Measurements from ENCODE around the gene SPDEF.

SPDEF gene

DNA sequence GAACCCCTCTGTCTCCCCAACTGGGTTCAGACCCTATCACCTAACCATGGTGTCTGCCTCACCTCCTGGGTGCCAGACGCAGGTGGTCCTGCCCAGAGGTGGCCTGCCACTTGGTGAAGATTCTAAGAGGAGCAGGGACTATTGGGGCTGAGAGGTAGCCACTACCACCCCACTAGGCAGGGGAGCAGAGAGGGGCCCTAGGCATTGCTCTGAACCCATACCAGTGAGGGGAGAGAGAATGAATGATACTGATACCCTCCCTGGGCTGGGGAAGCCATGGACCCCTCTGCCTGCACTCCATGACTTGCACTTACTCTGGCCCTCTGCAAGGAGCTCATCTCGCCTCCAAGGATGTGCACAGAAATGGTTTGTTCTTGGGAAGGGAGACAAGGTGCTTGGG lies 31.7 kb upstream of the SPDEF start:
- TF ChIP-seq CTCF (conservative IDR thresholded peaks at IDR 0.05): no peak
- H3K27ac ChIP-seq: no peak overlapping the region; the same call in 1 of the 2 replicates

- H3K27ac ChIP-seq: no peak overlapping the region; the same call in 1 of the 2 replicates
- no peak for TF ChIP-seq CTCF (conservative IDR thresholded peaks at IDR 0.05)
Observed at GRCh38 chr6:34587325-34587724, 31.2 kb upstream of the SPDEF start.

DNA sequence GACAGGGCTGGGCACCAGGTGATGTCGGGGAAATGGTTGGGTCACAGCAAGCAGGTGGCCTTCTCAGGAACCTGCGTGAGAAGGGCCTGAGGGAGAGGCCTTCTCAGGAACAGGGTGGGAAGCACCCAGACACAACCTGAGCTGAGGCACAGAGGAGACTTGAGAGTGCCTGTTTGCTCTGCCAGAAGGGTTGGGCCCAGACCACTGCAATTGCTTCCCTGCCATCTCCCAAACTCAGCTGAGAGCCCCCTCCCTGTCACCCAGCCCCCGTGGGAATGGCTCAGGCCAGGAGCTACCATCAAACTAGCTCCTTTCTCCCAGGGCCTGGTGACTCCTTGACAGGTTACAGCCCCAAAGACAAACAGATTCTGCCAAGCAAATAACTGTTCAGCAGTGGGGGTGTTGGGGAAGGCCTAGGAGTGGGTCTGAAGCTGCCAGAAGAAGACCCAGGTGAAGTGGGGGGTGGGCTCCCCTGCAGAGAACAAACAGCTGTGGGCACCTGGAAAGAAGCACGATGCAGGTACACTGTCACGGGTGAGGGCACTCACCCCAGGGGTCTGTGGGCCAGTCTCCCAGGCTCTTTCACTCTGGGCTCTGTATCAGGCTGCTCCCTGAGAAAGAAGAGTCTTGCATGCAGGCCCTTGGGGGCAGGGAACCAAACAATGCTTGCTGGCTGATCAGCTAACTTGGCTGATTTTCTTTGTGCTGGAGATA lies 30.4 kb upstream of the SPDEF start:
- no peak for TF ChIP-seq CTCF (conservative IDR thresholded peaks at IDR 0.05)
- no peak overlapping the region for H3K27ac ChIP-seq

- no peak for TF ChIP-seq CTCF (conservative IDR thresholded peaks at IDR 0.05)
- no peak overlapping the region for H3K27ac ChIP-seq
Observed at GRCh38 chr6:34585512-34586061, 29.5 kb upstream of the SPDEF start.

- no peak for TF ChIP-seq CTCF (conservative IDR thresholded peaks at IDR 0.05)
Observed at GRCh38 chr6:34585108-34585507, 29.0 kb upstream of the SPDEF start.

GRCh38 chr6:34584694-34585093 lies 28.6 kb upstream of the SPDEF start:
- no peak for TF ChIP-seq CTCF (conservative IDR thresholded peaks at IDR 0.05)
- no peak overlapping the region for H3K27ac ChIP-seq

More at GRCh38 chr6:34585108-34585507, 29.0 kb upstream of the SPDEF start:
- H3K27ac ChIP-seq: no peak overlapping the region

- TF ChIP-seq CTCF (conservative IDR thresholded peaks at IDR 0.05): no peak
- H3K27ac ChIP-seq: peak overlapping the region; percentile 25; the same call in 1 of the 2 replicates
Observed at GRCh38 chr6:34583861-34584604, 27.9 kb upstream of the SPDEF start.

All from VCaP (cell line).